ENCODE measurements around the gene ZNF646. TPM values are rescaled to one million over a fixed set of nuclear protein-coding genes. Genes with fewer than 3 reads are reported as not detected.
A peak's percentile ranks its signal among the peaks of the same experiment; 100 is the strongest.
"Not testable (repeated sequence)": the region's sequence is repeated elsewhere in the genome, so short reads cannot be mapped to it uniquely, and the experiment has no call there.

The ZNF646 gene
- polyA plus RNA-seq, 6 donors from 2014 or later, result 3.6 to 13.5 (median 6.1) TPM

- no peaks in the 10 kb centered on the region for H3K27me3 Mint-ChIP-seq
- H3K27ac Mint-ChIP-seq, result peak overlapping the region in 2 of 6 donors; percentile 15 to 81
- ATAC-seq (ENCODE audit: low read depth in 2 of 2) (no peak), DNase-seq (no peak)
- H3K36me3 Mint-ChIP-seq, result no peaks in the 10 kb centered on the region
- no peaks in the 10 kb centered on the region for H3K9me3 Mint-ChIP-seq
- H3K4me3 Mint-ChIP-seq, result peak overlapping the region in 6 of 8 donors; percentile 33 to 71 (median 53)
- peaks cover 19 to 31% (median 26%) of the 10 kb centered on the region in 3 donors for H3K4me1 Mint-ChIP-seq
These were observed 18.1 kb downstream of the ZNF646 start for GRCh38 chr16:31092330-31092729.

- H3K36me3 Mint-ChIP-seq, result no peaks in the 10 kb centered on the region
- DNase-seq (no peak), ATAC-seq (ENCODE audit: low read depth in 2 of 2) (no peak)
- peak overlapping the region in 6 of 8 donors; percentile 20 to 96 (median 76) for H3K4me3 Mint-ChIP-seq
- H3K27ac Mint-ChIP-seq, result peak overlapping the region in 2 of 6 donors; percentile 7 to 76
- peaks cover 19 to 31% (median 26%) of the 10 kb centered on the region in 3 donors for H3K4me1 Mint-ChIP-seq
- H3K9me3 Mint-ChIP-seq, result no peaks in the 10 kb centered on the region
- H3K27me3 Mint-ChIP-seq, result no peaks in the 10 kb centered on the region
These were observed 19.0 kb downstream of the ZNF646 start for GRCh38 chr16:31093132-31093703.

- ATAC-seq (ENCODE audit: low read depth in 2 of 2) (no peak), DNase-seq (no peak)
- Mint-ChIP-seq H3K4me1 (peaks cover 19 to 31% (median 26%) of the 10 kb centered on the region in 3 donors), H3K36me3 (no peaks in the 10 kb centered on the region), H3K27me3 (no peaks in the 10 kb centered on the region), H3K27ac (peak overlapping the region; percentile 81 to 99 (median 95)), H3K4me3 (peak overlapping the region; percentile 94 to 99 (median 96)), H3K9me3 (no peaks in the 10 kb centered on the region)
These were observed 19.8 kb downstream of the ZNF646 start for GRCh38 chr16:31094088-31094423.

DNA sequence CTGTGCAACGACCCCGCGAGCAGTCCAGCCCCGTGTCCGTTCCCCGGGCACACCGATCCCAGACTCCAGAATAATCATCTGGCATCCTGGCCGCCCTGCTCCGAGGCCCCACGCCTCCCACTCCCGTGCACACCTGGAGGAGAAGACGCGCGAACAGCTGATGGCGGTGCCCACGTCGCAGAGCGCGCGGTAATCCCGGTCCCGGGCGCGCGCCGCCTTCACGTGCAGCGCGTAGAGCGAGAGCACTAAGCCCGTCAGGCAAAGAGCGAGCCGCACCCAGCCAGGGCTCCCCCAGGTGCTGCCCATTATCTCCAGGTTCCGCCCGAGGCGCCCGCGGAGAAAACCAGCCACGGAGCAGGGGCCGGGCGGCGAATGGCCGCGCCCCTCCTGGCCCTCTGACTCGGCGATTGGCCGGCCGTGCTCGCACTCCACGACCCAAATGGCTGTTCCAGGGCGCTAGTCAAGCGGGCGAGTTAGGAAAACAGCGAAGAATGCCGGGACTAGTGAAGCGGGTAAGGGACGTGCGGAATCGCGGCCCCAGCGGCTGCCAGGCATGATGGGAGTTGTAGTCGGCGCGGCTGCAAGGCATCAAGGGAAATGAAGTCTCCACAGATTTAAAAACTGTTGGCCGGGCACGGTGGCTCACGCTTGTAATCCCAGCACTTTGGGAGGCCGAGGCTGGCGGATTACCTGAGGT, 20.4 kb downstream of the ZNF646 start, which contains the start of gene VKORC1:
Gene VKORC1 (minus strand): TSS at position 374 of the 697 bp plus-strand sequence. CDS start 68 bp downstream, at position 306.
- peak; percentile 79 for DNase-seq
- Mint-ChIP-seq H3K9me3 (no peaks in the 10 kb centered on the region), H3K27ac (peak within 1 kb of the TSS; percentile 81 to 99 (median 95)), H3K4me1 (peaks cover 19 to 31% (median 26%) of the 10 kb centered on the region in 3 donors), H3K27me3 (no peaks in the 10 kb centered on the region), H3K36me3 (no peaks in the 10 kb centered on the region), H3K4me3 (peak within 1 kb of the TSS; percentile 94 to 99 (median 96))
- peak; percentile 87 to 89 for ATAC-seq (ENCODE audit: low read depth in 2 of 2)

- peaks cover 0 to 8% (median 0%) of the 10 kb centered on the region in 3 donors for H3K27me3 Mint-ChIP-seq
- DNase-seq, result no peak
- peak overlapping the region in 1 of 8 donors; percentile 18 for H3K4me3 Mint-ChIP-seq
- ATAC-seq (ENCODE audit: low read depth in 2 of 2), result no peak
- no peak overlapping the region for H3K27ac Mint-ChIP-seq
- H3K9me3 Mint-ChIP-seq, result no peaks in the 10 kb centered on the region
- H3K36me3 Mint-ChIP-seq, result no peaks in the 10 kb centered on the region
- peaks cover 11 to 14% (median 13%) of the 10 kb centered on the region in 3 donors for H3K4me1 Mint-ChIP-seq
These were observed 25.8 kb downstream of the ZNF646 start for GRCh38 chr16:31099860-31100638.

DNA sequence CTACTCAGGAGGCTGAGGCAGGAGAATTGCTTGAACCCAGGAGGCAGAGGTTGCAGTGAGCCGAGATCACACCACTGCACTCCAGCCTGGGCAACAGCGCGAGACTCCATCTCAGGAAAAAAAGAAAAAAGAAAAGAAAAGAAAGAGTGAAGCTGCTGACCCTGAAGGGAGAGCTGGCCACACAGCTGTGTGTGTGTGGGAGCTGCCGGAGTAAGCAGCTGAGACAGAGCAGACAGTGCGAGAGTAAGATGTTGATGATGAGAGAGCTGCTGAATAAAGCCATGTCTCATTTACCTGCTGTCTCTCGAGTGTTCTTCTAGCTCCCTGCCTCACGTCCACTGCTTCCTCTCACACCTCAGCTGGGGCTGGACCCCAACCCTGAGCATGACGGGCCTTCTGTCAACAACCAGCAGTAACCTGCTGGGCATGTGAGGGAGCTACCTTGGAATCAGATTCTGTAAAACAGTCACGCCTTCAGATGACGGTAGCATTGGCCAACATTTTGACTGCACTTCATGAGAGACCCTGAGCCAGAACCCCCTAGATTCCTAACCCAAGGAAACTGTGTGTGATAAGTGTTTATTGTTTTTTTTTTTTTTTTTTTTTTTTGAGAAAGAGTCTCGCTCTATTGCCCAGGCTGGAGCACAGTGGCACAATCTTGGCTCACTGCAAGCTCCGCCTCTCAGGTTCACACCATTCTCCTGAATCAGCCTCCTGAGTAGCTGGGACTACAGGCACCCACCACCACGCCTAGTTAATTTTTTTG, 26.8 kb downstream of the ZNF646 start:
- H3K27ac Mint-ChIP-seq; H3K4me1 Mint-ChIP-seq; H3K9me3 Mint-ChIP-seq; H3K36me3 Mint-ChIP-seq; H3K4me3 Mint-ChIP-seq; H3K27me3 Mint-ChIP-seq; DNase-seq; ATAC-seq (ENCODE audit: low read depth in 2 of 2): not testable (repeated sequence)

DNA sequence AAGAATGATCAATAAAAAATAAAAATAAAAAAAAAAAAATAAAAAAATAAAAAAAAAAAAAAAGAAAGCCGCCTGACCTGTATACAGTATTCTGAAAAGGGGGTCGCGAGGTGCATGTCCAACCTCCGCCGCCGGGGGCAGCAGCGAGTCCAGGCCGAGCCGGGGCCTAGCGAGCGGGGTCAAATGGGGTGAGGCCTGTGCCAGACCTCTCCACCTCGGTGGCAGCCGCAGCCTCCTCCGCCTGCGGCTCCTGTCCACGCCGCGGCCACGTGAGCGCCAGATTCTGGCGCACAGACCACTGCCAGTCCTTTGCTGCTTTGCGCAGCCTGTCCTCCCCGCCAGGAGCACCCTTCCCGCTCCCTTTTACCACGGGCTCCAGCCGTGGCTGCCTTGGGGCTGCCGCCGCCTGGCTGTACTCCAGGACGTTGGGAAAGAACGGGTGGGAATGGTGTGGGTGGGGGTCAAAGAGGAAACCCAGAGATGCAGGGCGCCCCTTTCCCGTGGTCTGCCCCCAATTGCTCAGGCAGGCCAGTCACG, 31.5 kb downstream of the ZNF646 start:
- no peaks in the 10 kb centered on the region for H3K27me3 Mint-ChIP-seq
- DNase-seq, result peak; percentile 77
- peak; percentile 77 to 81 for ATAC-seq (ENCODE audit: low read depth in 2 of 2)
- no peaks in the 10 kb centered on the region for H3K9me3 Mint-ChIP-seq
- no peaks in the 10 kb centered on the region for H3K36me3 Mint-ChIP-seq
- peak overlapping the region in 3 of 6 donors; percentile 21 to 85 (median 56) for H3K27ac Mint-ChIP-seq
- H3K4me3 Mint-ChIP-seq, result peak overlapping the region; percentile 10 to 78 (median 37)
- peaks cover 18 to 30% (median 27%) of the 10 kb centered on the region in 3 donors for H3K4me1 Mint-ChIP-seq

DNA sequence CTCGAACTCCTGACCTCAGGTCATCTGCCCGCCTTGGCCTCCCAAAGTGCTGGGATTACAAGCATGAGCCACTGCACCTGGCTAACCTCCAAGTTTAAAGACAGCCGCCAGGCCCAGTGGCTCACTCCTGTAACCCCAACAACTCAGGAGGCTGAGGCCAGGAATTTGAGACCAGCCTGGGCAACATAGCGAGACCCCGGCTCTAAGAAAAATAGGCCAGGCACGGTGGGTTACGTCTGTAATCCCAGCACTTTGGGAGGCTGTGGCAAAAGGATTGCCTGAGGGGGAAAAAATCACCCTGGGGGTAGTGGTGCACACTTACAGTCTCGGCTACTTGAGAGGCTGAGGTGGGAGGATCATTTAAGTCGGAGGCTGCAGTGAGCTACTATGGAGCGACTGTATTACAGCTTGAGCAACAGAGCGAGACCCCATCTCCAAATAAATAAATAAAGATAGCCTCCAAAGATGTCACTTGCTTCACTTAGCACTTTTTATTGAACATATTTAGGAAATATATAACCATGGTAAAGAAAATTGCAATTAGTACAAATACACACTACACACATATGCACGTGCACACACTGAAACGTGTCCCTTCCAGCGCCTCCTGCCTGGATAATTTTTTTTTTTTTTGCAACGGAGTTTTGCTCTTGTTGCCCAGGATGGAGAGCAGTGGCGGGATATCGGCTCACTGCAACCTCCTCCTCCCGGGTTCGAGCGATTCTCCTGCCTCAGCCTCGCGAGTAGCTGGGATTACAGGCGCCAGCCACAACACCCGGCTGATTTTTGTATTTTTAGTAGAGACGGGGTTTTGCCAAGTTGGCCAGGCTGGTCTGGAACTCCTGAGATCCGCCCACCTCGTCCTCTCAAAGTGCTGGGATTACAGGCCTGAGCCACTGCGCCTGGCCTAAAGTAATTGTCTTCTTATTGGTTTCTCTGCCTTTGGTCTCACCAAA, 32.6 kb downstream of the ZNF646 start:
- peak overlapping the region in 1 of 6 donors; percentile 52 for H3K27ac Mint-ChIP-seq
- no peaks in the 10 kb centered on the region for H3K9me3 Mint-ChIP-seq
- no peaks in the 10 kb centered on the region for H3K27me3 Mint-ChIP-seq
- no peaks in the 10 kb centered on the region for H3K36me3 Mint-ChIP-seq
- peaks cover 18 to 32% (median 27%) of the 10 kb centered on the region in 3 donors for H3K4me1 Mint-ChIP-seq
- ATAC-seq (ENCODE audit: low read depth in 2 of 2) (no peak), DNase-seq (no peak)
- H3K4me3 Mint-ChIP-seq, result peak overlapping the region in 6 of 8 donors; percentile 6 to 93 (median 88)

DNA sequence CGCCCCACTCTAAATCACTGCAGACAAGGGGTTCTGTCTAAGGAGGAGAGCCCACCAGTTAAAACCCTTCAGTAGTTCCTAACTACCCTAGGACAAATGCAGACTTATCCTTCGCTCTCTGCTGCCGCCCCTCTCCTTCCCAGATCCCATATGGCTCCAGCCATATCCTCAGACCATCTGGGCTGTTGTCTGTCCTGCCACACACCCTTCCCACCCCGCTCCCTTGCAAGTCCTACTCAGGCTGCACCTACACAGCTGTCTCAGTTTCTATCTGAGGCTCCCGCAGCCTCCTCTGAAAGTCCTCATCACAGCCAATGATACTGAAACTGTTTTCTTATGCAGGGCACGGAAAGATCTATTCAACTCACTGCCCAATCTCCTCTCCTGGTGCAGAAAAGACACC, 33.2 kb downstream of the ZNF646 start:
- Mint-ChIP-seq H3K27ac (peak overlapping the region in 2 of 6 donors; percentile 52 to 80), H3K36me3 (no peaks in the 10 kb centered on the region), H3K4me1 (peaks cover 18 to 32% (median 27%) of the 10 kb centered on the region in 3 donors), H3K4me3 (peak overlapping the region; percentile 81 to 93 (median 87)), H3K27me3 (no peaks in the 10 kb centered on the region), H3K9me3 (no peaks in the 10 kb centered on the region)
- DNase-seq (no peak), ATAC-seq (ENCODE audit: low read depth in 2 of 2) (no peak)

DNA sequence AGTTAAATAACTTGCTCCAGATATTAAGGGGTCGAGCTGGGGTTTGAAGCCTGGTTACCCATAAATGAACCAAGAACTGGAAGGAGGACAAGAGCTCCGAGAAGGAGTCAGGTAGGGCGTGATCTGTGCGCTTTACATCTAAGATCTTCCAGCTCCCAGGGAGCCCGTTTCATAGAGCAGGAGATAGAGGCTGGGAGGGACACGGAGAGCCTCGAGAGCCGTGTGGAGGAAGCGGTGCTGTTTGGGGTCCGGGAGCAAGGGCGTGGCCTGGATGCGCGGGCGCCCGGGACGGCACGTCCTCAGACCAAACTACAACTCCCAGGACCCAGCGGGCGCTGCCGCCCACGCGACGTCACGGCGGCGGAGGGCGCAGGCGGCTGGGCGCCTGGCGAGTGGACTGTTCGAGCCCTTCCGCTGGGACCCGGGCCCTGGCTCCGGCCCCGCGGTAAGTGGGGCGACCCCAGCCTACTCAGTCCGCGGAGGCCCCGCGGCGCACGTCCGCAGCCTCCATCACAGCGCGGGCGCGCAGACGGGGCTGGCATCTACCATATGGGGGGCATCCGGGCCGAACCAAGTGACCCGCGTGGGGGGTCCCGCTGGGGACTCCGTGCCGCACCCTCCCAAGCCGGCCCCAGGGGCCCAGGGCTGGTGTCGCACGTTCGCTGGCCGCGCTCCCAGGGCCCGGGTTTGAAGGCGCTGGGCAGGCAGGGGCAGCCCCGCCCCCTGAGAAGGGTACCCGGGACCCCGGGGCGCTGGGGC, 34.0 kb downstream of the ZNF646 start, which contains the start of gene BCKDK:
Gene BCKDK (plus strand): TSS at position 352 of the 759 bp plus-strand sequence. CDS start 838 bp downstream, outside the sequence.
- no peaks in the 10 kb centered on the region for H3K27me3 Mint-ChIP-seq
- no peaks in the 10 kb centered on the region for H3K9me3 Mint-ChIP-seq
- ATAC-seq (ENCODE audit: low read depth in 2 of 2), result peak; percentile 78 to 79
- H3K4me1 Mint-ChIP-seq, result peaks cover 18 to 32% (median 27%) of the 10 kb centered on the region in 3 donors
- no peaks in the 10 kb centered on the region for H3K36me3 Mint-ChIP-seq
- peak; percentile 52 for DNase-seq
- peak within 1 kb of the TSS; percentile 62 to 91 (median 75) for H3K27ac Mint-ChIP-seq
- H3K4me3 Mint-ChIP-seq, result peak within 1 kb of the TSS; percentile 81 to 93 (median 87)
